Neural progenitor cell (in vitro differentiated cells): ENCODE results near the gene FRY.

Experiments
- EZH2 ChIP-seq: fragments of 200-600 bp; sonication (generic); IDR thresholded peaks from 2 replicates; pipeline ENCODE4 v1.6.1; 2017; ENCODE audit warnings: antibody characterized with exemption, mild to moderate bottlenecking, moderate library complexity
- EZH2phosphoT487 ChIP-seq: fragments of 200-600 bp; sonication (generic); IDR thresholded peaks from 2 replicates; pipeline ENCODE4 v1.6.1; 2017; ENCODE audit warnings: antibody characterized with exemption
- TF ChIP-seq, protein P1 (sequence below): fragments of 200-600 bp; sonication (generic); IDR thresholded peaks from 2 replicates; pipeline ENCODE4 v1.5.1; 2017; ENCODE audit warnings: antibody characterized with exemption, mild to moderate bottlenecking

- TF ChIP-seq, protein P1, sequence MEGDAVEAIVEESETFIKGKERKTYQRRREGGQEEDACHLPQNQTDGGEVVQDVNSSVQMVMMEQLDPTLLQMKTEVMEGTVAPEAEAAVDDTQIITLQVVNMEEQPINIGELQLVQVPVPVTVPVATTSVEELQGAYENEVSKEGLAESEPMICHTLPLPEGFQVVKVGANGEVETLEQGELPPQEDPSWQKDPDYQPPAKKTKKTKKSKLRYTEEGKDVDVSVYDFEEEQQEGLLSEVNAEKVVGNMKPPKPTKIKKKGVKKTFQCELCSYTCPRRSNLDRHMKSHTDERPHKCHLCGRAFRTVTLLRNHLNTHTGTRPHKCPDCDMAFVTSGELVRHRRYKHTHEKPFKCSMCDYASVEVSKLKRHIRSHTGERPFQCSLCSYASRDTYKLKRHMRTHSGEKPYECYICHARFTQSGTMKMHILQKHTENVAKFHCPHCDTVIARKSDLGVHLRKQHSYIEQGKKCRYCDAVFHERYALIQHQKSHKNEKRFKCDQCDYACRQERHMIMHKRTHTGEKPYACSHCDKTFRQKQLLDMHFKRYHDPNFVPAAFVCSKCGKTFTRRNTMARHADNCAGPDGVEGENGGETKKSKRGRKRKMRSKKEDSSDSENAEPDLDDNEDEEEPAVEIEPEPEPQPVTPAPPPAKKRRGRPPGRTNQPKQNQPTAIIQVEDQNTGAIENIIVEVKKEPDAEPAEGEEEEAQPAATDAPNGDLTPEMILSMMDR = no peak
- TF ChIP-seq EZH2 = no peak
- TF ChIP-seq EZH2phosphoT487 = no peak
Observed at GRCh38 chr13:32317716-32318465, 286.3 kb downstream of the FRY start.
